ENCODE data around the gene CMPK2.

Gene CMPK2

DNA sequence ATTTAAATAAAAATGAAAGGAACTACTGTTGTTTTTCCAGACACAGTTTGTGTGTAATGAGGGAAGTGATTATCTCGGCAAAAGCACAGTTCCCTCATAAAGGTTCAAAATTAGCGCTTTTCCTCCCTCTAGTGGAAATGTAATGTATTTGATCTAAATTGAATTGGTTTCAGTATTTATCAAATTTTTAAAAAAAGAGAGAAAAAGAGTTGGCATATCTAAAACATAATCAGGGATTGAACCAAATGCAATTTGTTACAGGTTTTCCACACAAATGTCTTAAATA is 37.5 kb downstream of the CMPK2 start:
- DNase-seq (ENCODE audit: extremely low spot score), result no peak
- TF ChIP-seq, protein P1, sequence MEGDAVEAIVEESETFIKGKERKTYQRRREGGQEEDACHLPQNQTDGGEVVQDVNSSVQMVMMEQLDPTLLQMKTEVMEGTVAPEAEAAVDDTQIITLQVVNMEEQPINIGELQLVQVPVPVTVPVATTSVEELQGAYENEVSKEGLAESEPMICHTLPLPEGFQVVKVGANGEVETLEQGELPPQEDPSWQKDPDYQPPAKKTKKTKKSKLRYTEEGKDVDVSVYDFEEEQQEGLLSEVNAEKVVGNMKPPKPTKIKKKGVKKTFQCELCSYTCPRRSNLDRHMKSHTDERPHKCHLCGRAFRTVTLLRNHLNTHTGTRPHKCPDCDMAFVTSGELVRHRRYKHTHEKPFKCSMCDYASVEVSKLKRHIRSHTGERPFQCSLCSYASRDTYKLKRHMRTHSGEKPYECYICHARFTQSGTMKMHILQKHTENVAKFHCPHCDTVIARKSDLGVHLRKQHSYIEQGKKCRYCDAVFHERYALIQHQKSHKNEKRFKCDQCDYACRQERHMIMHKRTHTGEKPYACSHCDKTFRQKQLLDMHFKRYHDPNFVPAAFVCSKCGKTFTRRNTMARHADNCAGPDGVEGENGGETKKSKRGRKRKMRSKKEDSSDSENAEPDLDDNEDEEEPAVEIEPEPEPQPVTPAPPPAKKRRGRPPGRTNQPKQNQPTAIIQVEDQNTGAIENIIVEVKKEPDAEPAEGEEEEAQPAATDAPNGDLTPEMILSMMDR (IDR thresholded peaks at IDR 0.05; ENCODE audit: control extremely low read depth, extremely low read depth, low read depth, missing control alignments), result peak; percentile 18
- POLR2A ChIA-PET, result no interaction called here
- CTCF ChIA-PET, result no interaction called here

DNA sequence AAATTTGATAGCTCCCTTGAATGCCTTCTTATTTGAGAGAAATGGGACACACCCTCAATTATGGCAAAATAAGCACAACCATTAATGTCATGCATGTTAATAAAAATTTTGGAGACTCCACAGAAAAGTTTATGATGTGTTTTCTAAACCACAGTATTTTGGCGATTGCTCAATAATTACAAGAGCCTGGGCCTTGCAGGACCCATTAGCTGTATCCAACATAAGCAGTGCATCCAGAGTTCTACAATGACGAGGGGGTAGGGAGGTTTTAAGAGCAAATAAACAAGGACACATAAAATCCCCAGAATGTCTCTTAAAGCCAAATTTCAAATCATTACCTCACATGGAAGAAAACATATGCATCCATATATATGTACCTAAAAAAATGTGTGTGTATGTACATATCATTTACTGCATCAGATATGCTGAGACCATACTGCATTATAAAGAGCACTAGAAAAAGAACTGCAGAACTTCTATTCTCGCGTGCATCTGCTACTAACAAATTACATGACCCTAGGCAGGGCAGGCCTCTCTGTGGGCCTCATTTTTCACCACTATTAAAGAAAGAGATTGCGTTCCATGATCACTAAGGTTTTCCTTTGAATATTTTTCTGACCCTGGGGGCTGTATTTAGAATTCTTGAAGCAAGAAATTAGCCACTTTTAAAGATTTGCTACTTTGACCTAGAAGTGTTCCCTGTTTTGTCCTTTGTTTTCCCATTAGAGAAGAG is 38.0 kb downstream of the CMPK2 start:
- ChIA-PET POLR2A (no interaction called here), CTCF (no interaction called here)
- no peak for DNase-seq (ENCODE audit: extremely low spot score)
- TF ChIP-seq, protein P1 (IDR thresholded peaks at IDR 0.05; ENCODE audit: control extremely low read depth, extremely low read depth, low read depth, missing control alignments), result no peak

DNA sequence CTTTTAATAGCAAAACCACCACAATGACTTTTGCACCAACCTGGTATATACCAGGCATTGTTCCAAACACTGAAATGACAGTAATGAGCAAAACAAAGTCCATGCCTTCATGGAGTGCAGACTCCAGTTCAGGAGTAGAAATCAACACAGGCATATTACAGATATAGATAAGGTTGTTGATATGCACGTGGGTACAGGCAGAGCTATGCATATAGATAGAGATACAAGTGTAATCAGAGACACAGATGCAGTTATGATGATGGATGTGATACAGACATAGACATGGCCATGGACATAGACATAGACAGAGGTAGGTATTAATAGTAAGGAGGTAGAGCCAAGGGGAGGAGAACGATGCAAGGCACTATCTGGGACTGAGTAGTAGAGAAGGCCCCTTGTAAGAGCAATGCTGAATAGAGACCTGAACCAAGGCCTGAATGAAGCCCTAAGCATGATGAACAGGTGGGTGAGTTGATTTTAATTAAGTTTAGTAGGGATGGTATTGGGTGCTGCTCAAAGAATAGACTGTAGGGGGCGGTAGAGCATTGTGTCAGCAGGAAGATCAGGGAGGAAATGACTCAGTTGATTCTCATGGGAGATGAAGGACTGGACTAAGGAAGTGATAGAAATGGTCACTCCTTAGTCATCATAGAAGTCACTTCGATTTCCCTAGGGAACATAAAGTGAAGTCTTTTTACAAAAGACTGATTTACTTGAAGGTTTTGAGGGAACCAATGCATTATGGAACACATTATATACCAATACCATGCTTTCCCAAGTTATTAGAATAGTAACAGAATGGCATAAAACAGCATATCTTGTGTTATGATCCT is 39.4 kb downstream of the CMPK2 start:
- peak; percentile 57 for DNase-seq (ENCODE audit: extremely low spot score)
- ChIA-PET POLR2A (no interaction called here), CTCF (interaction anchor here (0.8 to 2.2 kb wide), 7 partner anchors 9 to 244 kb away, joined by 3 to 9 read pairs (median 4); partner anchors contain the start of gene RSAD2)
- TF ChIP-seq, protein P1 (IDR thresholded peaks at IDR 0.05; ENCODE audit: control extremely low read depth, extremely low read depth, low read depth, missing control alignments), result peak; percentile 27

DNA sequence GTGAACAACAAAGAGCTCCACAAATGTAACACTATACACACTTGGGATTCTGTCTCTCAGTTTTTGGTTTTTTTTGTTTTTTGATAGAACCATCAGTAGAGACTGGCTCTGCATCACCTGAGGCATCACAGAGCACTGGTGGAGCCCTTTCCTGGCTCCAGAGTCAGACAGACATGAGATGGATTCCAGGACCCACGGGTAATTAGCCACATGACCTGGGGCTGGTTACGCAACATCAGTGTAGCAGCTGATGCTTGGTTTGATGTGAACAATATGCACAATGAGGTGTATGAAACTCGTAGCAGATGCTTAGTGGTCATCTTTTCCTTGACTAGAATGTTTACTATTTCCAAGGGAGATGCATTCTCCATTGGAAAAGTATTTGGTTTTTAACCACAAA is 40.7 kb downstream of the CMPK2 start:
- ChIA-PET CTCF (interaction anchor here (1.7 to 2.2 kb wide), 2 partner anchors 189 to 220 kb away, joined by 4 to 5 read pairs; no protein-coding TSS in a partner anchor), POLR2A (no interaction called here)
- TF ChIP-seq, protein P1 (IDR thresholded peaks at IDR 0.05; ENCODE audit: control extremely low read depth, extremely low read depth, low read depth, missing control alignments), result no peak
- DNase-seq (ENCODE audit: extremely low spot score), result no peak

DNA sequence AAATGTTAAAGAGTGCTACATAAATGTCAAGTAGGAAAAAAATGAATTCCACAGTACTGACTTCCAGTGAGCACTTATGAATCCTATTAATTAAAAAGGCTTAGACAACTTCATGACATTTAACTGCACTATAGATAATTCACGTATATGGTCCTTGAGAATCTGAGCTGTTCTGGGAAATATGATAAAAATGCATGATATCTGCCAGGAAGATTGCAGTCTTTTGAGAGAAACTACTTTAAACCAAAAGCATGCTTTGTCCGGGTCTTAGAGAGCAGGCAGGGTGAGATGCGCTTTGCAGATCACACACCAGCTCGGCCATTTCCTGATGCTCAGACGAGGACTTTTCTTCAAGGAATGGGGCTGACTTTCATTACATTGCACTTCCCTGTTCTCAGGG is 42.6 kb downstream of the CMPK2 start:
- TF ChIP-seq, protein P1 (IDR thresholded peaks at IDR 0.05; ENCODE audit: control extremely low read depth, extremely low read depth, low read depth, missing control alignments), result no peak
- DNase-seq (ENCODE audit: extremely low spot score), result no peak
- ChIA-PET POLR2A (no interaction called here), CTCF (no interaction called here)

DNA sequence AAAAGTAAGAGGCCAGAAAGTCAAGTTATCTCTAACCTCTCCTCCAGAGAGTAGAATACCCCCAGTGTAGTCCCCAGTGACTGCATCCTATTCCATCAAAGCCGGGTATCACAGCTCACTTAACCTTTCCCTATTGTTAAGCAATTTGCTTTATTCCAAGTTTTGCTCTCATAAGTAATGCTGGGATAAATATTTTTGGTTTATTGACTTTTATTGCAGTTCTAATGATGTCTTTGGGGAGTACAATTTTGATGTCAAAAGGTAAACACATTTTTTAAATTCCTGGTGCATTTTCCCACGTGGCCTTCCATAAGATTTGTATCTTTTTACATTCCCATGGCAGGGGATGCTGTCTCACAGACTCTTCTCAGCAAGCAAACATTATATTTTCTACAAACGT is 43.3 kb downstream of the CMPK2 start:
- CTCF ChIA-PET, result interaction anchor here (1.2 to 1.7 kb wide), 2 partner anchors 13 to 222 kb away, joined by 3 to 6 read pairs; no protein-coding TSS in a partner anchor
- DNase-seq (ENCODE audit: extremely low spot score), result no peak

More for the DNA sequence above, 43.3 kb downstream of the CMPK2 start:
- TF ChIP-seq, protein P1 (IDR thresholded peaks at IDR 0.05; ENCODE audit: control extremely low read depth, extremely low read depth, low read depth, missing control alignments), result no peak
- POLR2A ChIA-PET, result no interaction called here
